NCI-H748 (cell line): Measurements from ENCODE around the gene AAGAB.
"Not testable (repeated sequence)": the region's sequence is repeated elsewhere in the genome, so short reads cannot be mapped to it uniquely, and the experiment has no call there.

ENCODE experiments used
- DNase-seq: peaks from one replicate; lab custom pipeline; 2025; ENCODE audit not compliant: unreplicated experiment; lab: John Stamatoyannopoulos, UW

The AAGAB gene

GRCh38 chr15:67154249-67154648 lies 100.2 kb downstream of the AAGAB start:
- DNase-seq, result no peak

- DNase-seq, result not testable (repeated sequence)
These were observed 101.4 kb downstream of the AAGAB start for GRCh38 chr15:67153044-67153443.

GRCh38 chr15:67152429-67152828 lies 102.0 kb downstream of the AAGAB start:
- no peak for DNase-seq
